IMR-90 (cell line): Measurements from ENCODE around the gene SSPN. TPM values are rescaled to one million over a fixed set of nuclear protein-coding genes. Genes with fewer than 3 reads are reported as not detected.

Source experiments
- ATAC-seq: fragments of 200-7000 bp; cut with Tn5 transposase; 2 replicates; pipeline ENCODE4 v1.9.1; 2020; ENCODE audit warnings: low read depth, mild to moderate bottlenecking, moderate library complexity
- BruUV-seq: library from RNA; stranded (reverse); fragments of 400-500 nt; replicated peaks from 2 replicates; lab custom pipeline; 2021; lab: Mats Ljungman, UMichigan
- CTCF ChIA-PET: fragments of 300-600 bp; formaldehyde crosslinking; extraction: SDS; loops from one replicate; lab custom pipeline; 2021; ENCODE audit warnings: antibody characterized with exemption; lab: Yijun Ruan, JAX
- POLR2A ChIA-PET: fragments of 300-600 bp; sonication (Branson Sonifier 250); formaldehyde crosslinking; loops from one replicate; lab custom pipeline; 2022; ENCODE audit warnings: antibody characterized with exemption; ENCODE audit not compliant: unreplicated experiment; lab: Charles Lee
- DNase-seq: peaks from one replicate; pipeline ENCODE4 v3.0.0; 2013
- H2AFZ ChIP-seq: replicated peaks from 2 replicates; pipeline ENCODE3; 2013; ENCODE audit warnings: low read length, mild to moderate bottlenecking; ENCODE audit not compliant: poor library complexity
- H2AK5ac ChIP-seq: 2 replicates; pipeline ENCODE4 v1.6.1; 2013; ENCODE audit warnings: low read depth, low read length, inconsistent platforms
- H2AK9ac ChIP-seq: replicated peaks from 2 replicates; pipeline ENCODE3; 2013; ENCODE audit warnings: mild to moderate bottlenecking, low read depth, low read length, moderate library complexity; ENCODE audit not compliant: poor library complexity
- H2BK120ac ChIP-seq: 2 replicates; pipeline ENCODE4 v1.6.1; 2013; ENCODE audit warnings: low read depth, low read length, inconsistent platforms
- H2BK15ac ChIP-seq: 3 replicates; pipeline ENCODE4 v1.6.1; 2013; ENCODE audit warnings: low read depth, low read length, inconsistent platforms
- H2BK20ac ChIP-seq: 2 replicates; pipeline ENCODE4 v1.6.1; 2013; ENCODE audit warnings: low read depth, mild to moderate bottlenecking, inconsistent platforms, low read length, moderate library complexity
- H2BK5ac ChIP-seq: 2 replicates; pipeline ENCODE4 v1.6.1; 2013; ENCODE audit warnings: mild to moderate bottlenecking, low read depth, low read length, inconsistent platforms; ENCODE audit not compliant: poor library complexity, severe bottlenecking
- H3K14ac ChIP-seq: replicated peaks from 2 replicates; pipeline ENCODE4 v1.6.1; 2013; ENCODE audit warnings: low read depth, low read length, inconsistent platforms
- H3K18ac ChIP-seq: 2 replicates; pipeline ENCODE4 v1.6.1; 2013; ENCODE audit warnings: low read depth, low read length, control low read depth
- H3K23ac ChIP-seq: 2 replicates; pipeline ENCODE4 v1.6.1; 2013; ENCODE audit warnings: low read depth, low read length, inconsistent platforms
- H3K27ac ChIP-seq: 2 replicates; pipeline ENCODE4 v1.5.1; 2013; ENCODE audit warnings: mild to moderate bottlenecking, control low read depth, low read length; ENCODE audit not compliant: insufficient read depth
- H3K27me3 ChIP-seq: 2 replicates; pipeline ENCODE4 v1.6.1; 2013; ENCODE audit warnings: low read length; ENCODE audit not compliant: control insufficient read depth, insufficient read depth
- H3K36me3 ChIP-seq: 2 replicates; pipeline ENCODE4 v1.6.1; 2013; ENCODE audit warnings: low read length, mixed read lengths; ENCODE audit not compliant: control insufficient read depth, insufficient read depth
- H3K4ac ChIP-seq: 2 replicates; pipeline ENCODE4 v1.6.1; 2013; ENCODE audit warnings: low read depth, low read length, inconsistent platforms
- H3K4me1 ChIP-seq: 2 replicates; pipeline ENCODE4 v1.6.1; 2013; ENCODE audit warnings: low read length, mixed read lengths; ENCODE audit not compliant: control insufficient read depth, insufficient read depth
- H3K4me2 ChIP-seq: 2 replicates; pipeline ENCODE4 v1.6.1; 2013; ENCODE audit warnings: low read depth, mild to moderate bottlenecking, control low read depth, low read length, moderate library complexity
- H3K4me3 ChIP-seq: 2 replicates; pipeline ENCODE4 v1.5.1; 2013; ENCODE audit warnings: low read depth, mild to moderate bottlenecking, control low read depth, low read length, moderate library complexity; ENCODE audit not compliant: insufficient read depth
- H3K56ac ChIP-seq: 2 replicates; pipeline ENCODE4 v1.6.1; 2013; ENCODE audit warnings: low read length, inconsistent platforms; ENCODE audit not compliant: insufficient read depth; ENCODE audit errors: extremely low read depth
- H3K79me1 ChIP-seq, 2 experiments: 2 replicates each; pipeline ENCODE4 v1.6.1; 2013; ENCODE audit warnings: low read length in 2 of 2, inconsistent platforms in 1 of 2, low read depth in 1 of 2
- H3K9ac ChIP-seq: 2 replicates; pipeline ENCODE4 v1.6.1; 2013; ENCODE audit warnings: low read depth, low read length, control low read depth
- H3K9me1 ChIP-seq: 2 replicates; pipeline ENCODE4 v1.6.1; 2013; ENCODE audit warnings: low read length, inconsistent platforms; ENCODE audit not compliant: insufficient read depth
- H3K9me3 ChIP-seq: 2 replicates; pipeline ENCODE4 v1.6.1; 2013; ENCODE audit warnings: low read length; ENCODE audit not compliant: control insufficient read depth, insufficient read depth
- H4K20me1 ChIP-seq: 2 replicates; pipeline ENCODE4 v1.6.1; 2013; ENCODE audit warnings: low read length, inconsistent platforms; ENCODE audit not compliant: insufficient read depth
- H4K5ac ChIP-seq: 2 replicates; pipeline ENCODE4 v1.6.1; 2013; ENCODE audit warnings: mild to moderate bottlenecking, low read depth, low read length, control low read depth
- H4K8ac ChIP-seq, 2 experiments: 2 replicates each; pipeline ENCODE4 v1.6.1; 2013; ENCODE audit warnings: low read depth in 2 of 2, low read length in 2 of 2, control low read depth in 1 of 2, inconsistent platforms in 1 of 2
- H4K91ac ChIP-seq: 2 replicates; pipeline ENCODE4 v1.6.1; 2013; ENCODE audit warnings: low read depth, low read length, inconsistent platforms; ENCODE audit not compliant: insufficient read depth
- CEBPB ChIP-seq: IDR thresholded peaks from 2 replicates; pipeline ENCODE4 v1.6.1; 2012; ENCODE audit warnings: low read depth, low read length, improper control_type of control experiment
- RAD21 ChIP-seq: IDR thresholded peaks from 2 replicates; pipeline ENCODE4 v1.6.1; 2012; ENCODE audit warnings: low read length, improper control_type of control experiment
- whole genome bisulfite sequencing, 2 experiments: methylation state at CpG; one replicate each; pipeline versions ENCODE4 v1.1.5 to v1.1.7; 2013; ENCODE audit warnings: missing lambda C conversion rate in 2 of 2; ENCODE audit not compliant: insufficient read length in 1 of 2; ENCODE audit errors: extremely low coverage in 2 of 2; 5-methylcytosine and 5-hydroxymethylcytosine counted together
- dilution Hi-C: fragments of 300-500 bp; cut with HindIII; formaldehyde crosslinking; loops from one replicate; pipeline ENCODE4 v1.14.3; 2018; ENCODE audit warnings: low sequenced_read_pairs; ENCODE audit not compliant: unreplicated experiment
- in situ Hi-C: fragments of 300-500 bp; cut with MboI; formaldehyde crosslinking; loops from 3 replicates; pipeline ENCODE4 v1.14.3; 2019; ENCODE audit warnings: low sequenced_read_pairs, inconsistent platforms, mixed read lengths
- intact Hi-C: fragments of 100-400 bp; cut with micrococcal nuclease; formaldehyde crosslinking; loops from 2 replicates; pipeline ENCODE4 v1.10.0; 2022
- polyA plus RNA-seq, 3 experiments: library from polyadenylated mRNA; depleted of rRNA; stranded (reverse); fragments of >200 nt; gene quantifications; 2 replicates each; pipeline ENCODE4 v1.2.3, GENCODE V29; 2012; ENCODE audit warnings: low replicate concordance in 1 of 3
- total RNA-seq: library from RNA; depleted of rRNA; stranded (reverse); fragments of >200 nt; gene quantifications from 2 replicates; pipeline ENCODE4 v1.2.3, GENCODE V29; 2012

SSPN gene
- total and polyA plus RNA-seq, 2 of the 4 experiments (the other 2 are of a cell fraction) = 3.5 to 5.6 TPM

- Histone ChIP-seq H3K4me1 (peaks cover 18% of the 10 kb centered on the region), H4K8ac (peak overlapping the region; percentile 18 to 51; a peak in 2 of 4 replicates), H3K9ac (no peak overlapping the region), H4K91ac (peak overlapping the region; percentile 37; the same call in 1 of the 2 replicates), H3K79me1 (no peaks in the 10 kb centered on the region), H3K27me3 (no peaks in the 10 kb centered on the region), H2BK15ac (peak overlapping the region; percentile 40; the same call in 1 of the 3 replicates), H3K4me2 (peak overlapping the region; percentile 12), H4K5ac (peak overlapping the region; percentile 52; the same call in 1 of the 2 replicates), H3K4ac (peak overlapping the region; percentile 83), H3K27ac (no peak overlapping the region), H3K4me3 (no peak overlapping the region), H3K9me3 (no peaks in the 10 kb centered on the region), H2AK9ac (peak overlapping the region; percentile 71), H2BK5ac (peak overlapping the region; percentile 36), H3K18ac (peak overlapping the region; percentile 73), H2AK5ac (peak overlapping the region; percentile 89), H3K36me3 (no peaks in the 10 kb centered on the region), H3K23ac (peak overlapping the region; percentile 22; the same call in 1 of the 2 replicates), H3K9me1 (peaks cover 12% of the 10 kb centered on the region), H2BK120ac (peak overlapping the region; percentile 75), H3K56ac (no peak overlapping the region), H2AFZ (peak overlapping the region; percentile 23), H2BK20ac (peak overlapping the region; percentile 61), H3K14ac (peak overlapping the region; percentile 81), H4K20me1 (no peaks in the 10 kb centered on the region)
- in situ Hi-C loops (no loop called here), dilution Hi-C loops (no loop called here), intact Hi-C loops (no loop called here)
- ChIA-PET POLR2A (interaction anchor here (1.0 kb wide), 1 partner anchor 12 kb away, joined by 3 read pairs; no protein-coding TSS in a partner anchor), CTCF (no interaction called here)
- WGBS, 2 experiments = 95% methylated on average over 3 of the region's 14 CpGs; no CpG with 5 or more reads in 1 of the 2 experiments
- ATAC-seq = 0 out of 2 replicates have a peak, but pooled peaks have one; percentile 3
- peak; percentile 96 for DNase-seq
- BruUV-seq = no TSS peak
- TF ChIP-seq RAD21 (no peak), CEBPB (peak; percentile 70)
Measured at GRCh38 chr12:26271889-26272492, 76.6 kb downstream of the SSPN start.
